ENCODE measurements around the gene RALGAPA2.
"Not testable (repeated sequence)": the region's sequence is repeated elsewhere in the genome, so short reads cannot be mapped to it uniquely, and the experiment has no call there.

The RALGAPA2 gene

GRCh38 chr20:20362774-20363433, 349.5 kb downstream of the RALGAPA2 start:
- peak; percentile 98 for DNase-seq

GRCh38 chr20:20360464-20360863, 352.0 kb downstream of the RALGAPA2 start:
- peak; percentile 50 for DNase-seq

GRCh38 chr20:20359628-20360027, 352.8 kb downstream of the RALGAPA2 start:
- no peak for DNase-seq

GRCh38 chr20:20358801-20359200, 353.6 kb downstream of the RALGAPA2 start:
- DNase-seq = no peak

GRCh38 chr20:20355503-20355902, 356.9 kb downstream of the RALGAPA2 start:
- DNase-seq = not testable (repeated sequence)

- DNase-seq = no peak
Observed at GRCh38 chr20:20353576-20353975, 358.9 kb downstream of the RALGAPA2 start.

- no peak for DNase-seq
Observed at GRCh38 chr20:20344476-20344875, 368.0 kb downstream of the RALGAPA2 start.

- DNase-seq = no peak
Observed at GRCh38 chr20:20343932-20344331, 368.5 kb downstream of the RALGAPA2 start.
